LHCN-M2 (cell line): ENCODE results near the gene TAF6L. TPM values are rescaled to one million over a fixed set of nuclear protein-coding genes. Genes with fewer than 3 reads are reported as not detected.
"Not testable (repeated sequence)": the region's sequence is repeated elsewhere in the genome, so short reads cannot be mapped to it uniquely, and the experiment has no call there.

ENCODE experiments used
- DNase-seq: peaks from one replicate; pipeline ENCODE4 v3.0.0-alpha.2; 2012; ENCODE audit warnings: low read depth
- polyA plus RNA-seq: library from polyadenylated mRNA; unstranded; fragments of >200 nt; gene quantifications from one replicate; pipeline ENCODE4 v1.2.1, GENCODE V29; 2012; ENCODE audit warnings: missing spikeins
- total RNA-seq: library from RNA; depleted of rRNA; stranded (reverse); fragments of >200 nt; gene quantifications from 2 replicates; pipeline ENCODE4 v1.2.3, GENCODE V29; 2014; rRNA removed

TAF6L gene
- total RNA-seq: 21.7 and 25.9 TPM in 2 replicates
- 14.8 TPM for polyA plus RNA-seq

- peak; percentile 96 for DNase-seq
These were observed at the start of gene TAF6L for GRCh38 chr11:62771144-62772021. Gene TAF6L, plus strand, starts transcription at chr11:62771396. Its CDS starts 4,388 bp downstream, at chr11:62775784.

- peak; percentile 33 for DNase-seq
These were observed 49.2 kb upstream of the TAF6L start for GRCh38 chr11:62721994-62722393.

GRCh38 chr11:62724171-62724570 is 47.0 kb upstream of the TAF6L start:
- no peak for DNase-seq

GRCh38 chr11:62725646-62726045 is 45.5 kb upstream of the TAF6L start:
- no peak for DNase-seq

- no peak for DNase-seq
These were observed 44.9 kb upstream of the TAF6L start for GRCh38 chr11:62726156-62726914.

GRCh38 chr11:62726915-62727164 is 44.4 kb upstream of the TAF6L start:
- no peak for DNase-seq

GRCh38 chr11:62727165-62727871 is 43.9 kb upstream of the TAF6L start, which contains the start of gene HNRNPUL2:
Gene HNRNPUL2, minus strand, starts transcription at chr11:62727457. Its CDS starts 301 bp downstream, at chr11:62727156.
- peak; percentile 99 for DNase-seq

- DNase-seq: peak; percentile 99
These were observed 43.4 kb upstream of the TAF6L start for GRCh38 chr11:62727872-62728170.

- DNase-seq: peak; percentile 86
These were observed 42.8 kb upstream of the TAF6L start, which contains the start of gene TTC9C for GRCh38 chr11:62728171-62728988. Gene TTC9C, plus strand, starts transcription at chr11:62728486. Its CDS starts 363 bp downstream, at chr11:62728849.

- not testable (repeated sequence) for DNase-seq
These were observed 41.1 kb upstream of the TAF6L start for GRCh38 chr11:62730076-62730475.

GRCh38 chr11:62732830-62733229 is 38.4 kb upstream of the TAF6L start:
- peak; percentile 57 for DNase-seq

GRCh38 chr11:62737196-62737595 is 34.0 kb upstream of the TAF6L start:
- no peak for DNase-seq

- DNase-seq: no peak
These were observed 23.6 kb upstream of the TAF6L start for GRCh38 chr11:62747475-62748160.

GRCh38 chr11:62749931-62750330 is 21.3 kb upstream of the TAF6L start:
- not testable (repeated sequence) for DNase-seq

GRCh38 chr11:62752177-62752785 is 18.9 kb upstream of the TAF6L start:
- DNase-seq: no peak

GRCh38 chr11:62752994-62753735 is 18.0 kb upstream of the TAF6L start:
- no peak for DNase-seq

- peak; percentile 99 for DNase-seq
These were observed 17.2 kb upstream of the TAF6L start, which contains the start of gene ZBTB3 for GRCh38 chr11:62753736-62754603. Gene ZBTB3, minus strand, starts transcription at chr11:62754160. Its CDS starts 496 bp downstream, at chr11:62753664.

- no peak for DNase-seq
These were observed 16.0 kb upstream of the TAF6L start for GRCh38 chr11:62755086-62755615.
